ENCODE results near the gene CYB561D1. TPM values are rescaled to one million over a fixed set of nuclear protein-coding genes. Genes with fewer than 3 reads are reported as not detected.

Gene CYB561D1
- total and polyA plus RNA-seq, 2 donors (not counting 3 experiments of a cell fraction or from before 2014, with no cell fraction given) = 7.2 to 7.3 TPM

- POLR2A ChIA-PET = interaction anchor here (1.5 kb wide), 1 partner anchor 42 kb away, joined by 4 read pairs; no protein-coding TSS in a partner anchor
Observed at GRCh38 chr1:109490934-109491302, 3.0 kb upstream of the CYB561D1 start.

GRCh38 chr1:109491372-109491771, 2.5 kb upstream of the CYB561D1 start:
- DNase-seq (ENCODE audit: low read depth, low spot score) (no peak), FAIRE-seq (no peak)
- POLR2A ChIA-PET = interaction anchor here (1.5 kb wide), 1 partner anchor 41 kb away, joined by 4 read pairs; no protein-coding TSS in a partner anchor
- intact Hi-C loops (cut with micrococcal nuclease) = loop anchor here (2.0 kb wide), 1 partner anchor 41 kb away; no protein-coding TSS in a partner anchor
- CTCF ChIA-PET = interaction anchor here (0.5 to 23.0 kb wide), 17 partner anchors 8 to 493 kb away, joined by 3 to 955 read pairs (median 5); partner anchors contain the start of genes AHCYL1, AMIGO1, GPR61 and PSRC1
- dilution Hi-C loops (cut with MboI; ENCODE audit: extremely low pct_ligation_motif_present, low sequenced_read_pairs) = no loop called here
- Histone ChIP-seq H3K9me1 (replicated peaks; ENCODE audit: control insufficient read depth, extremely low read depth, insufficient read depth, low read length) (no peaks in the 10 kb centered on the region), H3K27me3 (ENCODE audit: control insufficient read depth in 2 of 2, insufficient read depth in 2 of 2, low read length in 2 of 2) (no peaks in the 10 kb centered on the region), H4K20me1 (replicated peaks; ENCODE audit: control insufficient read depth, extremely low read depth, insufficient read depth, low read length) (no peaks in the 10 kb centered on the region), H2AFZ (ENCODE audit: low read depth, low read length) (no peak overlapping the region), H3K4me3 (replicated peaks in 1 of 3; ENCODE audit: insufficient read depth in 1 of 3, low read depth in 1 of 3, low read length in 3 of 3) (no peak overlapping the region), H3K27ac (ENCODE audit: insufficient read depth, low read depth, low read length) (no peak overlapping the region), H3K9me3 (replicated peaks; ENCODE audit: control insufficient read depth, insufficient read depth, low read length) (no peaks in the 10 kb centered on the region), H3K4me1 (ENCODE audit: control insufficient read depth, extremely low read depth, insufficient read depth, low read length) (peaks cover 15% of the 10 kb centered on the region), H3K79me2 (ENCODE audit: control insufficient read depth, insufficient read depth, low read length) (no peaks in the 10 kb centered on the region), H3K4me2 (ENCODE audit: insufficient read depth, low read length) (no peak overlapping the region), H3K9ac (replicated peaks; ENCODE audit: extremely low read depth, insufficient read depth, low read length) (no peak overlapping the region), H3K36me3 (ENCODE audit: control insufficient read depth in 2 of 2, extremely low read depth in 1 of 2, insufficient read depth in 2 of 2, low read length in 2 of 2) (peaks cover 2 to 8% of the 10 kb centered on the region in 2 experiments)
- TF ChIP-seq GATA2 (IDR thresholded peaks at IDR 0.05; ENCODE audit: insufficient read depth, insufficient read length, low read depth, low read length) (no peak), MYC (IDR thresholded peaks at IDR 0.05; ENCODE audit: low read depth, low read length) (no peak), POLR2AphosphoS5 (IDR thresholded peaks at IDR 0.05; ENCODE audit: insufficient read depth, low read depth, low read length) (no peak), FOS (IDR thresholded peaks at IDR 0.05; ENCODE audit: borderline replicate concordance, insufficient read depth, low read length) (no peak), JUN (IDR thresholded peaks at IDR 0.05; ENCODE audit: borderline replicate concordance, insufficient read depth, insufficient read length, low read depth) (no peak), POLR2A (IDR thresholded peaks at IDR 0.05; ENCODE audit: low read depth, low read length) (no peak), EZH2 (IDR thresholded peaks at IDR 0.05; ENCODE audit: borderline replicate concordance, low read depth, low read length, severe bottlenecking) (no peak)
- TF ChIP-seq, protein P1, sequence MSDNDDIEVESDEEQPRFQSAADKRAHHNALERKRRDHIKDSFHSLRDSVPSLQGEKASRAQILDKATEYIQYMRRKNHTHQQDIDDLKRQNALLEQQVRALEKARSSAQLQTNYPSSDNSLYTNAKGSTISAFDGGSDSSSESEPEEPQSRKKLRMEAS (IDR thresholded peaks at IDR 0.05; ENCODE audit: insufficient read depth, insufficient read length) = no peak
- TF ChIP-seq, protein P2, sequence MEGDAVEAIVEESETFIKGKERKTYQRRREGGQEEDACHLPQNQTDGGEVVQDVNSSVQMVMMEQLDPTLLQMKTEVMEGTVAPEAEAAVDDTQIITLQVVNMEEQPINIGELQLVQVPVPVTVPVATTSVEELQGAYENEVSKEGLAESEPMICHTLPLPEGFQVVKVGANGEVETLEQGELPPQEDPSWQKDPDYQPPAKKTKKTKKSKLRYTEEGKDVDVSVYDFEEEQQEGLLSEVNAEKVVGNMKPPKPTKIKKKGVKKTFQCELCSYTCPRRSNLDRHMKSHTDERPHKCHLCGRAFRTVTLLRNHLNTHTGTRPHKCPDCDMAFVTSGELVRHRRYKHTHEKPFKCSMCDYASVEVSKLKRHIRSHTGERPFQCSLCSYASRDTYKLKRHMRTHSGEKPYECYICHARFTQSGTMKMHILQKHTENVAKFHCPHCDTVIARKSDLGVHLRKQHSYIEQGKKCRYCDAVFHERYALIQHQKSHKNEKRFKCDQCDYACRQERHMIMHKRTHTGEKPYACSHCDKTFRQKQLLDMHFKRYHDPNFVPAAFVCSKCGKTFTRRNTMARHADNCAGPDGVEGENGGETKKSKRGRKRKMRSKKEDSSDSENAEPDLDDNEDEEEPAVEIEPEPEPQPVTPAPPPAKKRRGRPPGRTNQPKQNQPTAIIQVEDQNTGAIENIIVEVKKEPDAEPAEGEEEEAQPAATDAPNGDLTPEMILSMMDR (IDR thresholded peaks at IDR 0.05; ENCODE audit: extremely low read depth in 1 of 2, insufficient read depth in 1 of 2, low read depth in 1 of 2, low read length in 2 of 2) = no peak
- no TSS peak for BruUV-seq (replicated peaks)

More at GRCh38 chr1:109490934-109491302, 3.0 kb upstream of the CYB561D1 start:
- TF ChIP-seq FOS (IDR thresholded peaks at IDR 0.05; ENCODE audit: borderline replicate concordance, insufficient read depth, low read length) = no peak
- TF ChIP-seq JUN (IDR thresholded peaks at IDR 0.05; ENCODE audit: borderline replicate concordance, insufficient read depth, insufficient read length, low read depth) = no peak
- TF ChIP-seq MYC (IDR thresholded peaks at IDR 0.05; ENCODE audit: low read depth, low read length) = no peak
- H2AFZ ChIP-seq (ENCODE audit: low read depth, low read length) = no peak overlapping the region
- dilution Hi-C loops (cut with MboI; ENCODE audit: extremely low pct_ligation_motif_present, low sequenced_read_pairs) (no loop called here), intact Hi-C loops (cut with micrococcal nuclease) (loop anchor here (2.0 kb wide), 1 partner anchor 42 kb away; no protein-coding TSS in a partner anchor)
- H3K4me2 ChIP-seq (ENCODE audit: insufficient read depth, low read length) = no peak overlapping the region
- FAIRE-seq (no peak), DNase-seq (ENCODE audit: low read depth, low spot score) (no peak)
- no TSS peak for BruUV-seq (replicated peaks)
- no peak overlapping the region for H3K9ac ChIP-seq (replicated peaks; ENCODE audit: extremely low read depth, insufficient read depth, low read length)
- no peaks in the 10 kb centered on the region for H3K9me1 ChIP-seq (replicated peaks; ENCODE audit: control insufficient read depth, extremely low read depth, insufficient read depth, low read length)
- H3K4me1 ChIP-seq (ENCODE audit: control insufficient read depth, extremely low read depth, insufficient read depth, low read length) = peaks cover 15% of the 10 kb centered on the region
- H3K4me3 ChIP-seq (replicated peaks in 1 of 3; ENCODE audit: insufficient read depth in 1 of 3, low read depth in 1 of 3, low read length in 3 of 3) = no peak overlapping the region
- H3K27ac ChIP-seq (ENCODE audit: insufficient read depth, low read depth, low read length) = no peak overlapping the region
- no peaks in the 10 kb centered on the region for H3K79me2 ChIP-seq (ENCODE audit: control insufficient read depth, insufficient read depth, low read length)
- CTCF ChIA-PET = interaction anchor here (0.5 to 23.0 kb wide), 20 partner anchors 9 to 878 kb away, joined by 3 to 955 read pairs (median 4); partner anchors contain the start of genes AHCYL1, AMIGO1, GPR61 and PSRC1
- no peaks in the 10 kb centered on the region for H4K20me1 ChIP-seq (replicated peaks; ENCODE audit: control insufficient read depth, extremely low read depth, insufficient read depth, low read length)
- H3K9me3 ChIP-seq (replicated peaks; ENCODE audit: control insufficient read depth, insufficient read depth, low read length) = no peaks in the 10 kb centered on the region
- H3K36me3 ChIP-seq (ENCODE audit: control insufficient read depth in 2 of 2, extremely low read depth in 1 of 2, insufficient read depth in 2 of 2, low read length in 2 of 2) = peaks cover 2 to 5% of the 10 kb centered on the region in 2 experiments
- no peaks in the 10 kb centered on the region for H3K27me3 ChIP-seq (ENCODE audit: control insufficient read depth in 2 of 2, insufficient read depth in 2 of 2, low read length in 2 of 2)

All from endothelial cell of umbilical vein (primary cell).